ENCODE measurements around the gene TMOD3.

GRCh38 chr15:51830276-51830806, 888 bp downstream of the TMOD3 start:
- TF ChIP-seq POLR2A (IDR thresholded peaks at IDR 0.05; ENCODE audit: control extremely low read depth in 1 of 2, low read depth in 2 of 2, low read length in 2 of 2), result no peak
- no peak for TF ChIP-seq RAD21 (IDR thresholded peaks at IDR 0.05 in 1 of 2, conservative IDR thresholded peaks at IDR 0.05 in 1 of 2; ENCODE audit: low read depth in 2 of 2, low read length in 2 of 2)
- TF ChIP-seq CTCF (IDR thresholded peaks at IDR 0.05; ENCODE audit: control extremely low read depth in 1 of 3, insufficient read depth in 1 of 3, low read depth in 1 of 3, low read length in 3 of 3), result no peak
- TF ChIP-seq EZH2 (IDR thresholded peaks at IDR 0.05; ENCODE audit: low read depth, low read length, severe bottlenecking), result no peak
- no peak for TF ChIP-seq KDM5A (IDR thresholded peaks at IDR 0.05; ENCODE audit: low read length)
- no peak for TF ChIP-seq EP300 (IDR thresholded peaks at IDR 0.05; ENCODE audit: borderline replicate concordance in 1 of 2, low read depth in 2 of 2, low read length in 2 of 2)
- no peak for TF ChIP-seq TAF1 (IDR thresholded peaks at IDR 0.05; ENCODE audit: low read depth, low read length)
- no peak for TF ChIP-seq CHD1 (IDR thresholded peaks at IDR 0.05; ENCODE audit: low read depth, low read length)
- no peak for TF ChIP-seq GABPA (IDR thresholded peaks at IDR 0.05; ENCODE audit: borderline replicate concordance, insufficient read depth, low read length)
- no peak for TF ChIP-seq MAX (IDR thresholded peaks at IDR 0.05)
- TF ChIP-seq SAP30 (IDR thresholded peaks at IDR 0.05; ENCODE audit: insufficient read depth, insufficient replicate concordance, low read length), result no peak
- no peak for TF ChIP-seq JUND (IDR thresholded peaks at IDR 0.05; ENCODE audit: low read length)
